KMS-11 (cell line): ENCODE results near the gene ICE1.
"Not testable (repeated sequence)": the region's sequence is repeated elsewhere in the genome, so short reads cannot be mapped to it uniquely, and the experiment has no call there.

Experiments
- H2AFZ ChIP-seq: fragments of 200-600 bp; sonication (generic); 2 replicates; pipeline ENCODE4 v1.6.1; 2016; ENCODE audit warnings: antibody characterized with exemption, mixed run types, low read depth
- H3K27ac ChIP-seq: fragments of 200-600 bp; sonication (generic); 2 replicates; pipeline ENCODE4 v1.6.1; 2016; ENCODE audit warnings: mild to moderate bottlenecking, mixed run types
- H3K27me3 ChIP-seq: fragments of 200-600 bp; sonication (generic); 2 replicates; pipeline ENCODE4 v1.6.1; 2017; ENCODE audit warnings: mild to moderate bottlenecking, low read depth, mixed run types, moderate library complexity; ENCODE audit not compliant: insufficient read depth
- H3K36me3 ChIP-seq: fragments of 200-600 bp; sonication (generic); 2 replicates; pipeline ENCODE4 v1.6.1; 2017; ENCODE audit warnings: mild to moderate bottlenecking, mixed run types; ENCODE audit not compliant: insufficient read depth
- H3K4me1 ChIP-seq: fragments of 200-600 bp; sonication (generic); 2 replicates; pipeline ENCODE4 v1.6.1; 2016; ENCODE audit warnings: mild to moderate bottlenecking, low read depth, mixed run types; ENCODE audit not compliant: poor library complexity, severe bottlenecking
- H3K4me2 ChIP-seq: fragments of 200-600 bp; sonication (generic); 2 replicates; pipeline ENCODE4 v1.7.0; 2016; ENCODE audit warnings: mild to moderate bottlenecking, mixed run types
- H3K4me3 ChIP-seq: fragments of 200-600 bp; sonication (generic); IDR thresholded peaks from 2 replicates; pipeline ENCODE4 v1.6.1; 2017; ENCODE audit warnings: low read depth, low read length, mixed read lengths; ENCODE audit not compliant: insufficient read depth
- H3K79me2 ChIP-seq: fragments of 200-600 bp; sonication (generic); 2 replicates; pipeline ENCODE4 v1.6.1; 2016; ENCODE audit warnings: low read depth, mixed run types; ENCODE audit not compliant: insufficient read depth
- H3K9ac ChIP-seq: fragments of 200-600 bp; sonication (generic); 2 replicates; pipeline ENCODE4 v1.6.1; 2016; ENCODE audit warnings: mild to moderate bottlenecking, mixed run types
- H4K20me1 ChIP-seq: fragments of 200-600 bp; sonication (generic); 2 replicates; pipeline ENCODE4 v1.6.1; 2016; ENCODE audit warnings: mild to moderate bottlenecking, mixed run types; ENCODE audit not compliant: insufficient read depth
- TF ChIP-seq, protein P1 (sequence below): fragments of 200-600 bp; sonication (generic); conservative IDR thresholded peaks from 2 replicates; pipeline ENCODE4 v1.6.1; 2017; ENCODE audit warnings: low read depth, mild to moderate bottlenecking, antibody characterized with exemption, low read length, moderate library complexity, mixed read lengths

The ICE1 gene

DNA sequence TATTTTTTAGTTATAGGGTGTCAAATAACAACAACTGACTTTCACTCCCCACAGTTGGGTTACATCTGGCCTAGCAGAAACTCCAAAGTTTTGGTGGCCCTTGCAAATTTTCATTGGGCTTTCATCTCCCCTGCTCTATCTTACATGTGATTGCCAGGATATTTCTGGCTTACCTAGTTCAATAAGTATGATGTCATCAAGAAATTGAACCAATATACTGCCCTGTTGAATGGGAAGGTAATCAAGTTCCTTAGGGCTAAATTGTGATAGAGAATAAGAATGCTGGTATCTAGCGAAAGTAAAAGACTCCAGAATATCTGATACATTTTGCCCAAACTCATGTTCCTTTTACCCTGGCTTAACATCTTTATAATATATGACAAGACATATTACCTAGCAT lies 17.0 kb upstream of the ICE1 start:
- Histone ChIP-seq H3K4me3 (no peak overlapping the region), H3K4me2 (no peak overlapping the region), H3K9ac (no peak overlapping the region), H3K79me2 (no peaks in the 10 kb centered on the region), H3K27ac (no peak overlapping the region), H3K36me3 (no peaks in the 10 kb centered on the region), H3K4me1 (no peaks in the 10 kb centered on the region), H3K27me3 (no peaks in the 10 kb centered on the region), H2AFZ (no peak overlapping the region), H4K20me1 (no peaks in the 10 kb centered on the region)
- TF ChIP-seq, protein P1, sequence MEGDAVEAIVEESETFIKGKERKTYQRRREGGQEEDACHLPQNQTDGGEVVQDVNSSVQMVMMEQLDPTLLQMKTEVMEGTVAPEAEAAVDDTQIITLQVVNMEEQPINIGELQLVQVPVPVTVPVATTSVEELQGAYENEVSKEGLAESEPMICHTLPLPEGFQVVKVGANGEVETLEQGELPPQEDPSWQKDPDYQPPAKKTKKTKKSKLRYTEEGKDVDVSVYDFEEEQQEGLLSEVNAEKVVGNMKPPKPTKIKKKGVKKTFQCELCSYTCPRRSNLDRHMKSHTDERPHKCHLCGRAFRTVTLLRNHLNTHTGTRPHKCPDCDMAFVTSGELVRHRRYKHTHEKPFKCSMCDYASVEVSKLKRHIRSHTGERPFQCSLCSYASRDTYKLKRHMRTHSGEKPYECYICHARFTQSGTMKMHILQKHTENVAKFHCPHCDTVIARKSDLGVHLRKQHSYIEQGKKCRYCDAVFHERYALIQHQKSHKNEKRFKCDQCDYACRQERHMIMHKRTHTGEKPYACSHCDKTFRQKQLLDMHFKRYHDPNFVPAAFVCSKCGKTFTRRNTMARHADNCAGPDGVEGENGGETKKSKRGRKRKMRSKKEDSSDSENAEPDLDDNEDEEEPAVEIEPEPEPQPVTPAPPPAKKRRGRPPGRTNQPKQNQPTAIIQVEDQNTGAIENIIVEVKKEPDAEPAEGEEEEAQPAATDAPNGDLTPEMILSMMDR = no peak

DNA sequence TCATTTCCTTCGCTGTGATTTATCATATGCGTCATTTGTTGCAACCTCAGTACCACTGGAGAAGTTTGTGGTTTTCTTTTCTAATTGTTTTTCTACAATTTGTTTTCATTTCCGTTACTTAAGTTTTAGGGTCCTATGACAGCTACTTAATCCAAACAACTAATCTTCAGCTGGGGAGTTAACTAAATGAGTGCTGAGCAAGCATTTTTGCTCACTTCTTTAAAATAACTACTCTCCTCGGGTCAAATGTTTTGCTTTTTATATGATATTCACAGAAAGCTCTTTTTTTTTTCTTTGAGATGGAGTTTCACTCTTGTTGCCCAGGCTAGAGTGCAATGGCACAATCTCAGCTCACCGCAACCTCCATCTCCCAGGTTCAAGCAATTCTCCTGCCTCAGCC lies 14.6 kb upstream of the ICE1 start:
- Histone ChIP-seq H4K20me1 (no peaks in the 10 kb centered on the region), H3K4me3 (no peak overlapping the region), H3K9ac (no peak overlapping the region), H3K4me1 (no peaks in the 10 kb centered on the region), H3K27ac (no peak overlapping the region), H3K27me3 (no peaks in the 10 kb centered on the region), H3K36me3 (no peaks in the 10 kb centered on the region), H3K79me2 (no peaks in the 10 kb centered on the region), H2AFZ (no peak overlapping the region), H3K4me2 (no peak overlapping the region)
- TF ChIP-seq, protein P1 = no peak

DNA sequence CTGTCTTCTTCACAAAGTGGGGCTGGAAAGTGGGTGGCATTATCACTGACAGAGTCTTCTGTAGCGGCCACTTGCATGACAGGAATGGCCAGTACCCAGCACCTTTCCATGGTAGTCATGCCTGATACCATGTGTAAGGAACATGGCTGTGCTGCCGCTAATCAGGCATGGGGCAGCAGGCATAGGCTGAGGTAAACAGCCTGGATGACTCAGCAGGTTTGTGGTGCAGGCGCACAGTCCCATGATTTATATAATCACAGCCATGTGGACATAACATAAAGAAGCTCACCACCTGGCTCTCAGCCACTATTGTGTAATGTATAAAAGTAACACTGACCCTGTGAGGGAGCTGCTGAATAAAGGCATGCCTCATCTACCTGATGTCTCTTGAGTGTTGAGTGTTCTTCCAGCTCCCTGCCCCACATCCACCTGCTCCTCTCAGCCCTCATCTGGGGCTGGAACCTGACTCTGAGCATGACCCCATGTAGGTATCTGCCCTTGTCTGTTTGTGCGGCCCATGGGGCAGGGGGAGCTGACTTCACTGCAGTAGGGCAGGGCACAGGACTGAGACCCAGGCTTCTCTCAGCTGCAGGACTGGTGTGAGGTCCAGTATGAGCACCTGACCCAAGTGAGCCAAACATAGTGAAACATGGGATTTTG lies 13.2 kb upstream of the ICE1 start:
- Histone ChIP-seq H4K20me1 (no peaks in the 10 kb centered on the region), H3K4me2 (no peak overlapping the region), H3K36me3 (no peaks in the 10 kb centered on the region), H2AFZ (no peak overlapping the region), H3K79me2 (no peaks in the 10 kb centered on the region), H3K27ac (no peak overlapping the region), H3K4me3 (no peak overlapping the region), H3K9ac (no peak overlapping the region), H3K27me3 (no peaks in the 10 kb centered on the region), H3K4me1 (no peaks in the 10 kb centered on the region)
- TF ChIP-seq, protein P1 = no peak

DNA sequence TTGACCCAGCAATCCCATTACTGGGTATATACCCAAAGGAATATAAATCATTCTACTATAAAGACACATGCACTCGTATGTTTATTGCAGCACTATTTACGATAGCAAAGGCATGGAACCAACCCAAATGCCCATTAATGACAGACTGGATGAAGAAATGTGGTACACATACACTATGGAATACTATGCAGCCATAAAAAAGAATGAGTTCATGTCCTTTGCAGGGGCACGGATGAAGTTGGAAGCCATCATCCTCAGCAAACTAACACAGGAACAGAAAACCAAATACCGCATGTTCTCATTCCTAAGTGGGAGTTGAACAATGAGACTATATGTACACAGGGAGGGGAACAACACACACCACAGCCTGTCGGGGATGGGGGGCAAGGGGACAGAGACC lies 8.6 kb upstream of the ICE1 start:
- H2AFZ ChIP-seq, H3K36me3 ChIP-seq, H3K4me3 ChIP-seq, H3K27ac ChIP-seq, H3K4me2 ChIP-seq, H3K9ac ChIP-seq, H4K20me1 ChIP-seq, H3K27me3 ChIP-seq, H3K4me1 ChIP-seq, H3K79me2 ChIP-seq: not testable (repeated sequence)

DNA sequence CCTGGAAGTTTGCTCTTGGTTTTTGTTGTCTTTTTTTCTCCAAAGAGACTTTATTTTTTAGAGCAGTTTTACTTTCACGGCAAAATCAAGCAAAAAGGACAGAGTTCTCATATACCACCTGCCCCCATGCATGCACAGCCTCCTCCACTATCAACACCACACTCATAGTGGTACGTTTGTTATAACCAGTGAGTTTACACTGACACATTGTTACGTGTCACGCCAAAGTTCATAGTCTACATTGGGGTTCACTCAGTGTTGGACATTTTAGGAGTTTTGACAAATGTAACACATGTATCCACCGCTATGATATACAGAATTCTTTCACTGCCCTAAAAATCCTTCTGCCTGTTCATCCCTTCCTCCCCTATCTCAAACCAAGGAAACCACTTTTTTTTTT lies 7.5 kb upstream of the ICE1 start:
- no peak overlapping the region for H3K4me2 ChIP-seq
- no peak overlapping the region for H2AFZ ChIP-seq
- TF ChIP-seq, protein P1 = no peak
- no peak overlapping the region for H3K9ac ChIP-seq
- H3K36me3 ChIP-seq = no peaks in the 10 kb centered on the region
- no peaks in the 10 kb centered on the region for H3K79me2 ChIP-seq
- H3K27me3 ChIP-seq = no peaks in the 10 kb centered on the region
- H3K27ac ChIP-seq = no peak overlapping the region
- H3K4me1 ChIP-seq = peaks cover 20% of the 10 kb centered on the region
- no peaks in the 10 kb centered on the region for H4K20me1 ChIP-seq
- no peak overlapping the region for H3K4me3 ChIP-seq
